ENCODE data around the gene DCAF6.
"Not testable (repeated sequence)": the region's sequence is repeated elsewhere in the genome, so short reads cannot be mapped to it uniquely, and the experiment has no call there.

Gene DCAF6

GRCh38 chr1:167924102-167924501 is 12.4 kb upstream of the DCAF6 start:
- no peak for DNase-seq

GRCh38 chr1:167924543-167925231 is 11.8 kb upstream of the DCAF6 start:
- no peak for DNase-seq

- DNase-seq: no peak
These were observed 9.9 kb upstream of the DCAF6 start for GRCh38 chr1:167926486-167926997.

DNA sequence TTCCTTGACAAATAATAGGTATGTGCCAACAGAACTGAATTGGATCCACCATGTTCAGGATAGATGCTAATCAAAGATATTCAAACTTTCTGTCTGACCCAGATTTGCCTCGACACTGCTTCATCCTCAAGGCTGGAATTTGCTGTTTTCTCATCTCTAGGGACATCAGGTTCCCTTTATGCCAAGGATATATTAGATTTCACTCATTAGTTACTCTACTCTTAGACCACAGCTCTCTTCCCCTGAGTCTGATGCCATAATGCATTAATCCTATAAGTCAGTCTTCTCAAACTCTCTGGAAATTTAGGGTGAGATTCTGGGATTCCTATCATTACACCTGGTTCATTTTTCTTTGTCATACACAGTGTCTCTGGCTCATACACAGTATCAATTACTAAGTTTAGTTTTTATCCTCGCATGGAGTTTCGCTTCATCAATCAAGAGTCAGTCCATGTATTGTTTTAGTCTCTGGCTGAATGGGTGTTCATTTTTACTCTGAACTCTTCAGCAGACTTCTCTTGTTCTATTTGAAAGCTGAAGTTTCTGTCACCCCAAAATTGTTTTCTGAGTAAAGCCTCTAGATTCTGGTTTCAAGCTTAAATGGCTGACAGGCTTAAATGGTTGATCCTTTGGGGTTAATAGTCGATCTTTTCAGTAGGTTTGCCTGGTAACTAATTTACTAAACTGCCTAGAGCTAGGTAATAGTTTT is 9.3 kb upstream of the DCAF6 start:
- no peak for DNase-seq

GRCh38 chr1:167928457-167928852 is 8.0 kb upstream of the DCAF6 start:
- DNase-seq: no peak

DNA sequence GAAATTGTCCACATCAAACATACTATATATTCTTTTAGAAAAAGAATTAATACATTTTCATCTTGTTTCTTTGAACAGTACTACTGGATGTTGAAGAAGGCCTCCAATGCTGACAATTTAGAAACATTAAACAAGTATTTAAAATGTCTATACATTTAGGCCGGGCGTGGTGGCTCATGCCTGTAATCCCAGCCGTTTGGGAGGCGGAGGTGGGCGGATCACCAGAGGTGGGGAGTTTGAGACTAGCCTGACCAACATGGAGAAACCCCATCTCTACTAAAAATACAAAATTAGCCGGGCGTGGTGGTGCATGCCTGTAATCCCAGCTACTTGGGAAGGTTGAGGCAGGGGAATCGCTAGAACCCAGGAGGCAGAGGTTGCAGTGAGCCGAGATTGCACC is 7.6 kb upstream of the DCAF6 start:
- not testable (repeated sequence) for DNase-seq

DNA sequence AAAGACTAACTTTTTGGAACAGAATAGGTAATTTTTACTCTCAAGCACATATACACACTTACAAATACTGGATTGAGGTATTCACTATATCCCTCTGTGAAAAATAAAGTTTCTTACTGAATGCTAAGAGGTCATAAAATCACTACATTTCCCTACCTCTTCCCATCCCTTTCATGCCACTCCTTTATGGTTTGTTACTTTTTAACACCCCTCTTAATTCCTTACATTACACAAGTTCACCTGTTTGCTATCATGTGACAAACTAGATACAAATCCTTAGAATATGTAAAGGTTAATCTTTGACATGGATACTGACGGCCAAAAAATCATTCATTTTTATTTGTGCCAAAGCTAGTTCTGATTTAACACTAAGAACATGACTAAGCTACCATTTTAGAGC is 6.8 kb upstream of the DCAF6 start:
- DNase-seq: no peak

DNA sequence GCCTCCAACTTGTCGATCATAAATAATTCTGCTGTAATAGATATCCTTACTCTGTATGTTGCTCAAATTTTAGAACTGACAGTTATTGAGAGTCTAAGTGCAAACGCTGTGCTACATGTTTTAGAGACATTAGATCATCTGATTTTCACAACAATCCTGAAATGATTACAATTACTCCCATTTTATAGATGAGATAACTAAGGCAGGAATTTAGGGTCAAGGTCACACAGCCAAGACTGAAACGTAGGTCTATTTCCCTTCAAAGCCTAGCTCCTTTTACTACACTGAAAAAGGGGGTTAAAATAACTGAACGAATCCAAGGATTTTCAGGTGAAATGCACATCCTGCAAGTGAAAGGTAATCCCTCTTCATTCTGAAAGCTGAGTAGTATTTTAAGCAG is 2.7 kb upstream of the DCAF6 start:
- no peak for DNase-seq

- no peak for DNase-seq
These were observed 1.9 kb upstream of the DCAF6 start for GRCh38 chr1:167934426-167935215.

DNA sequence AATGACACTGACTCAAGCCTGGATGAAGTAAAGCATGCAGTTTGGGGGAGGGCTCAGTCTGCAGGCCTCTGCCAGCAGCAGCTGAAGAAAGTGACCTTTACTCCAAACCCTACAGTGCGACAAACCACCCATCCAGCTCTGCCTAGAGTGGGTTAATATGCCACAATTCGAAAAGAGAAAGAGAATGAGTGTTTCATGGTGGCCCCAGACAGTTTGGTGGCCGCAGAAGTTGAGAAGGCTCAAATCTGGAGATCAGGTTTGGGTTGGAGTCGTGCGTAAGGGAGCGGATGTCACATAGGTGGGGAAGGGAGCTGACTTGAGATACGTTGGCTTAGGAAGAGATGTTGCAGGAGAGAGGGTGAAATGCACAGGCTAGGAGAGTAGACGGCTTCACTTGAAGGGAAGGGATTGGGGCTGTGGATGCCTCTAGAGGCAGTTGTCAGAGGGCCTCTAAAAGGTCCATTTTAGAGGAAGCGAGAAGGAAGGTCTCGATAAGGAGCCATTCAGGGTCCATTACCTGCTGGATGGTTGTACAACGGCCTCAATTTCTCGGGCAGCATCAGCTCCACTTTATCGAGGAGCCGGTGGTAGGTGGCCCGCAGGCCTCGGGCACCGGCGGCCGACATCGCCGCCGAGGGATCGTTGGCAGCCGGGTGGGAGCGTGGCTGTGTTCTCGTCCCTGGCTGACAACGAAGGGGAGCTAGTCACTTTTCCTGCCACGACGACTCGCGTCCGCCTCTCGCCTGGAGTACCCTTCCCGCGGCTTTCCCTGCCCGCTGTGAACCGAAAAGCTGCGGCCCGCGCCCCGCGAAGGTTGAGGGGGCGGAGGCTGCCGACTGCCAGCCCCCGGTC is 1.0 kb upstream of the DCAF6 start:
- peak; percentile 21 to 96 for DNase-seq

DNA sequence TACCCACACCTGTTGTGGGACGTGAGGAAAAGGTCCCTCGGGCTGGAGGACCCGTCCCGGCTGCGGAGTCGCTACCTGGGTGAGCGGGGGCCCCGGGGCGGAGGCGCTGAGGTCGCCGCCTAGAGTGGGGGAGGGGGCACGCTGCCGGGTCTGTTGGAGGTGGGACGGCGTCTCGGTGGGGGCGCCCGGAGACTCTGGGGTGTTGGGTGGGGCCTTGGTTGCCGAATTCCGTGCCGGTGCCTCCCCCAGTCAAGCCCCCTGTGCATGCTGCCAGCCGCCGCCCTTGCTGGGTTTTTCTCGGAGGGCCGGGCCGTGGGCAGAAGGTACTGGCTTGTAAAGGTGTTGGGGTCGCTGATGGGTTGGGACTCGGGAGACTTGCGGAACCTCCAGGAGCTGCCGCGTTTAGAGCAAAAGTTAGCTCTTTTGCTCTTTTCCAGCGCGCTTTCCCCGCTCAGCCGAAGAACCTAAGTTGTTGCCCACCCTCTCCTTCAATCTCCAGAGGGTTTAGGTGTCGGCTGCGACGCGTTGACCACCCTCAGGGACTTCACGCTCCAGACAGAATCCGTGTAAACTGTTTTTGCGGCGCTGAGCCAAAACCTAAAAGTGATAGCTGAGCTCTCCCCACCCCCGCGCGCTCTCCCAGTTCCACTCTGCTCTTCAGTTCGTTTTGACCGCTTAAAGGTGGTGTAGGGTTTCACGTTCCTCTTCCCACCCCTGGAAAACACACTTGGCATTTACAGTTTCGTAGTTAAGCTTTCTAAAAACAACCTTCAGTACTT is 636 bp downstream of the DCAF6 start, which contains the start of gene MPC2:
Gene MPC2, minus strand, starts transcription at position 143 of the 779 bp plus-strand sequence. CDS start 1,231 bp downstream, outside the sequence.
- peak; percentile 79 to 80 for DNase-seq

DNA sequence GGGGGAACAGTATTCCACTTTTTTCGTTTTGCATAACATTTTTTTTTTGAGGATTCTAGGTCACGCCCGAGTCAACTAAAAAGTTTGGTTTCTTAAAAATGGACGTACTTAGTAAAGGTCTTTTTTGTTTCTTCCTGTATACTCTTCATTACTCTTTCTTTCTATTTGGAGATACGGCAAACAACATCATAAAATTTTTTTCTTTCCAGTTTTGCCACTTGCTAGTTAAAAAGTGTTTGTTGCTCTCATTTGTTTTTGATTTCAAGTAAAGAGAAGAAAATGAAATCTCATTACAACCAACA is 1.2 kb downstream of the DCAF6 start:
- DNase-seq: no peak

GRCh38 chr1:167938080-167938636 is 1.7 kb downstream of the DCAF6 start:
- no peak for DNase-seq

GRCh38 chr1:167940264-167940663 is 3.8 kb downstream of the DCAF6 start:
- no peak for DNase-seq

- DNase-seq: no peak
These were observed 7.1 kb downstream of the DCAF6 start for GRCh38 chr1:167943541-167943940.

DNA sequence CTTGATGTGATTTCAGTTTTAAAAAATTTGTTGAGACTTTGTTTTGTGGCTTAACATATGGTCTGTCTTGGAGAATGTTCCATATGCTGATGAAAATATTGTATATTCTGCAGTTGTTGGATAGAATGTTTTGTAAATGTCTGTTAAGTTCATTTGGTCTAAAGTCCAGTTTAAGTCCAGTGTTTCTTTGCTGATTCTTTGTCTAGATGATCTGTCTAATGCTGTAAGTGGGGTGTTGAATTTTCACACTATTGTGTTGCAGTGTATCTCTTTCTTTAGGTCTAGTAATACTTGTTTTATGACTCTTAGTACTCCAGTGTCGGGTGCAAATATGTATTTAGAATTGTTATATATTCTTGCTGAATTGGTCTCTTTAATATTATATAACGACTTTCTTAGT is 11.2 kb downstream of the DCAF6 start:
- DNase-seq: no peak

DNA sequence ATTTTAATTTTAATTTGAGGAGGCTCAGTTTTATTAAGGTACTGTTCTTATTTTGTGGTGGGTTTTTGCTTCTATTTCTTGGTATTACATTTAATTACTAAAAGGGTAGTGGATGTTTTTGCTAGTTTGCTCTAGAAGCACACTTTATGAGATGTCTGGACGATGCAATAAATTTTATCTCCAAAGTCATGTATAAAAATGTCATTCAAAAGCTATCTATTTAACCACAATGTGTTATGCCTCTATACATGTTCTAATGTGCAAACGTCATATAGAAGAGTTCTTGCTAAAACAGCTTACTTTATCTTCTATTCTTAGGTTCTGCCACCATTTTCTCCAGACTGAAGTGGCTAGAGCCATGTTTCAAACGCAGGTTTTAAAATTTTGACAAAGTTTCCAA is 13.3 kb downstream of the DCAF6 start:
- no peak for DNase-seq

- DNase-seq: no peak
These were observed 14.1 kb downstream of the DCAF6 start for GRCh38 chr1:167950569-167950968.

- no peak for DNase-seq
These were observed 19.4 kb downstream of the DCAF6 start for GRCh38 chr1:167955915-167956314.

DNA sequence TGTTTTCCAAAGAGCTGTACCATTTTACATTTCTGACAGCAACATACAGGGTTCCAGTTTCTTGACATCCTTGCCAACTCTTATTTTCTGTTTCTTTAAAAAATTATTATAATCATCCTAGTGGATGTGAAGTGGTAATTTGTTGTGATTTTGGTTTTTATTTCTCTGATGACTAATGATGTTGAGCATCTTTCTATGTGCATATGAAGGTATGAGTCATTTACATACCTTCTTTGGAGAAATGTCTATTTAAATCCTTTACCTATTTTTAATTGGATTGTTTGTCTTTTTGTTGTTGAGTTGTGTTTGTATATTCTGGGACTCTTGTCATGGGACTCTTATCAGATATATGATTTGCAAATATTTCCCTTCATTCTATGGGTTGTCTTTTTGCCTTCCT is 21.2 kb downstream of the DCAF6 start:
- no peak for DNase-seq

DNA sequence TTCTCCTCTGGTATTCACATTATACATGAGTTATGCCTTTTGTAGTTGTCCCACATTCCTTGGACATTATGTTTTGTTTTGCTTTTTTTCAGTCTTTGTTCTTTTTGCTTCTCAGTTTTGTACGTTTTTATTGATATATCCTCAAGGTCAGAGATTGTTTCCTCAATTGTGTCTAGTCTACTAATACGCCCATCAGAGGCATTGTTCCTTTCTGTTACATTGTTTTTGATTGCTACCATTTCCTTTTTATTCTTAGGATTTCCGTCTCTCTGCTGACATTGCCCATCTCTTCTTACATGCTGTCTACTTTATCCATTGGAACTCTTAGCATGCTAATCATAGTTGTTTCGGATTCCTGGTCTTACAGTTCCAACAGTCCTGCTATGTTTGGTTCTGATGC is 28.2 kb downstream of the DCAF6 start:
- no peak for DNase-seq

- no peak for DNase-seq
These were observed 29.6 kb downstream of the DCAF6 start for GRCh38 chr1:167966050-167966449.
